Breast epithelium (tissue), 3 donors: ENCODE results near the gene LMOD1.

Source experiments
- CTCF ChIP-seq, 3 donors: fragments of 450-650 bp; IDR thresholded peaks; one replicate each; pipeline ENCODE4 v1.5.1; 2016 to 2017; ENCODE audit warnings: antibody characterized with exemption in 3 of 3, mild to moderate bottlenecking in 3 of 3, moderate library complexity in 3 of 3
- POLR2A ChIP-seq: fragments of 450-650 bp; IDR thresholded peaks from one replicate; pipeline ENCODE4 v1.6.1; 2016; ENCODE audit warnings: antibody characterized with exemption, mild to moderate bottlenecking, moderate library complexity

GRCh38 chr1:201942129-201942495 is 4.2 kb downstream of the LMOD1 start:
- TF ChIP-seq CTCF (IDR thresholded peaks at IDR 0.05), result no peak
- TF ChIP-seq POLR2A, result no peak
